Endothelial cell (in vitro differentiated cells): Measurements from ENCODE around the gene SIRPA. TPM values are rescaled to one million over a fixed set of nuclear protein-coding genes. Genes with fewer than 3 reads are reported as not detected.

Source experiments
- DNase-seq: peaks from one replicate; pipeline ENCODE4 v3.0.0; 2021; ENCODE audit warnings: low spot score
- H3K27ac Mint-ChIP-seq: one replicate; pipeline ENCODE4 v1.8.0; 2021; ENCODE audit warnings: mixed read lengths, inconsistent platforms; ENCODE audit not compliant: unreplicated experiment
- H3K27me3 Mint-ChIP-seq: one replicate; pipeline ENCODE4 v1.8.0; 2021; ENCODE audit warnings: mild to moderate bottlenecking, moderate library complexity, mixed read lengths, inconsistent platforms; ENCODE audit not compliant: unreplicated experiment
- H3K36me3 Mint-ChIP-seq: one replicate; pipeline ENCODE4 v1.8.0; 2021; ENCODE audit warnings: mild to moderate bottlenecking, low read depth, mixed read lengths, inconsistent platforms; ENCODE audit not compliant: unreplicated experiment
- H3K4me1 Mint-ChIP-seq: one replicate; pipeline ENCODE4 v1.8.0; 2021; ENCODE audit warnings: mild to moderate bottlenecking, mixed read lengths, inconsistent platforms; ENCODE audit not compliant: unreplicated experiment
- H3K4me3 Mint-ChIP-seq: one replicate; pipeline ENCODE4 v1.8.0; 2021; ENCODE audit warnings: mild to moderate bottlenecking, mixed read lengths, inconsistent platforms; ENCODE audit not compliant: unreplicated experiment
- H3K9me3 Mint-ChIP-seq: one replicate; pipeline ENCODE4 v1.8.0; 2021; ENCODE audit warnings: mixed read lengths, inconsistent platforms; ENCODE audit not compliant: unreplicated experiment
- CTCF ChIP-seq: fragments of 200-600 bp; sonication (generic); IDR thresholded peaks from one replicate; pipeline ENCODE4 v1.5.0; 2021; ENCODE audit warnings: antibody characterized with exemption; ENCODE audit not compliant: unreplicated experiment
- total RNA-seq: library from RNA; stranded (reverse); fragmentation: NEBNext Ultra II Directional; extraction: Animal tissue kit (Norgen Biotek cat#: 25700); gene quantifications from one replicate; pipeline ENCODE4 v1.2.1, GENCODE V29; 2021; ENCODE audit not compliant: unreplicated experiment

SIRPA gene
- total RNA-seq, 1 donor from 2014 or later, result 132 TPM

- Mint-ChIP-seq H3K4me1 (peaks cover 7% of the 10 kb centered on the region), H3K9me3 (no peaks in the 10 kb centered on the region), H3K27me3 (peaks cover 9% of the 10 kb centered on the region), H3K4me3 (peak overlapping the region; percentile 39), H3K36me3 (peaks cover 36% of the 10 kb centered on the region), H3K27ac (no peak overlapping the region)
- no peak for DNase-seq
- TF ChIP-seq CTCF, result no peak
Observed at GRCh38 chr20:1934721-1935573, 39.7 kb downstream of the SIRPA start.

- DNase-seq, result no peak
- H3K27ac Mint-ChIP-seq, result no peak overlapping the region
- peaks cover 11% of the 10 kb centered on the region for H3K4me1 Mint-ChIP-seq
- peak overlapping the region; percentile 39 for H3K4me3 Mint-ChIP-seq
- H3K27me3 Mint-ChIP-seq, result peaks cover 9% of the 10 kb centered on the region
- no peak for TF ChIP-seq CTCF
- peaks cover 36% of the 10 kb centered on the region for H3K36me3 Mint-ChIP-seq
- H3K9me3 Mint-ChIP-seq, result no peaks in the 10 kb centered on the region
Observed at GRCh38 chr20:1935696-1936366, 40.6 kb downstream of the SIRPA start.

- Mint-ChIP-seq H3K36me3 (peaks cover 30% of the 10 kb centered on the region), H3K9me3 (no peaks in the 10 kb centered on the region), H3K27me3 (peaks cover 8% of the 10 kb centered on the region), H3K4me1 (peaks cover 14% of the 10 kb centered on the region), H3K27ac (no peak overlapping the region), H3K4me3 (no peak overlapping the region)
- no peak for TF ChIP-seq CTCF
- no peak for DNase-seq
Observed at GRCh38 chr20:1937316-1937976, 42.2 kb downstream of the SIRPA start.

GRCh38 chr20:1938464-1939269, 43.5 kb downstream of the SIRPA start:
- no peak for TF ChIP-seq CTCF
- Mint-ChIP-seq H3K4me1 (peaks cover 14% of the 10 kb centered on the region), H3K27ac (no peak overlapping the region)

More at GRCh38 chr20:1938464-1939269, 43.5 kb downstream of the SIRPA start:
- Mint-ChIP-seq H3K4me3 (peak overlapping the region; percentile 8), H3K9me3 (no peaks in the 10 kb centered on the region), H3K36me3 (peaks cover 28% of the 10 kb centered on the region), H3K27me3 (peaks cover 7% of the 10 kb centered on the region)
- no peak for DNase-seq
